CD4-positive, alpha-beta T cell (primary cell): ENCODE results near the gene MAN2A1. TPM values are rescaled to one million over a fixed set of nuclear protein-coding genes. Genes with fewer than 3 reads are reported as not detected.

Experiments used
- ATAC-seq: fragments of 200-7000 bp; cut with Tn5 transposase; one replicate; pipeline ENCODE4 v1.10.0; 2022; ENCODE audit warnings: mild to moderate bottlenecking; ENCODE audit not compliant: poor library complexity
- CTCF ChIA-PET: fragments of 350-600 bp; sonication (Branson Sonifier 250); formaldehyde crosslinking; loops from one replicate; lab custom pipeline; 2021; ENCODE audit warnings: antibody characterized with exemption, inconsistent platforms; lab: Charles Lee
- POLR2A ChIA-PET: fragments of 350-600 bp; sonication (Branson Sonifier 250); formaldehyde crosslinking; loops from one replicate; lab custom pipeline; 2021; ENCODE audit warnings: antibody characterized with exemption, inconsistent platforms; lab: Charles Lee
- DNase-seq, 14 experiments: peaks; one replicate each; pipeline ENCODE4 v3.0.0-alpha.2; 2013 to 2020; ENCODE audit warnings: mixed read lengths in 2 of 14
- H3K27ac ChIP-seq, 2 donors: one replicate each; pipeline versions ENCODE4 v1.5.1 to v1.7.0; 2013; ENCODE audit warnings: low read length in 2 of 2, low read depth in 1 of 2, mild to moderate bottlenecking in 1 of 2
- H3K27me3 ChIP-seq, 2 experiments: 1 replicate in 1 of 2; 2 replicates in 1 of 2; pipeline versions ENCODE4 v1.6.1 to v1.7.0; 2013; ENCODE audit warnings: low read length in 2 of 2, control low read depth in 1 of 2, mild to moderate bottlenecking in 1 of 2, moderate library complexity in 1 of 2; ENCODE audit not compliant: insufficient read depth in 2 of 2, control insufficient read depth in 1 of 2
- H3K36me3 ChIP-seq: one replicate; pipeline ENCODE4 v1.6.1; 2013; ENCODE audit warnings: low read length, control low read depth; ENCODE audit not compliant: insufficient read depth
- H3K4me1 ChIP-seq: one replicate; pipeline ENCODE4 v1.6.1; 2013; ENCODE audit warnings: low read length, control low read depth; ENCODE audit not compliant: insufficient read depth
- H3K4me3 ChIP-seq: one replicate; pipeline ENCODE4 v1.5.1; 2013; ENCODE audit warnings: mild to moderate bottlenecking, low read length, moderate library complexity
- H3K9me3 ChIP-seq, 2 experiments: 1 replicate in 1 of 2; 2 replicates in 1 of 2; pipeline versions ENCODE4 v1.6.1 to v1.7.0; 2013; ENCODE audit warnings: low read length in 2 of 2, mild to moderate bottlenecking in 2 of 2, control low read depth in 1 of 2, moderate library complexity in 1 of 2; ENCODE audit not compliant: control insufficient read depth in 1 of 2, insufficient read depth in 1 of 2
- H3K27ac Mint-ChIP-seq: one replicate; pipeline ENCODE4 v1.8.0; 2020; ENCODE audit warnings: mixed read lengths
- H3K27me3 Mint-ChIP-seq: one replicate; pipeline ENCODE4 v1.8.0; 2021; ENCODE audit warnings: mixed read lengths
- H3K36me3 Mint-ChIP-seq: one replicate; pipeline ENCODE4 v1.8.0; 2021; ENCODE audit warnings: low read depth, mixed read lengths
- H3K4me1 Mint-ChIP-seq: one replicate; pipeline ENCODE4 v1.8.0; 2021; ENCODE audit warnings: low read depth, mixed read lengths
- H3K4me3 Mint-ChIP-seq: one replicate; pipeline ENCODE4 v1.8.0; 2020; ENCODE audit warnings: mild to moderate bottlenecking, mixed read lengths
- H3K9me3 Mint-ChIP-seq: one replicate; pipeline ENCODE4 v1.8.0; 2020; ENCODE audit warnings: mixed read lengths
- CTCF ChIP-seq: fragments of 200-600 bp; IDR thresholded peaks from one replicate; pipeline ENCODE4 v1.8.0; 2022; ENCODE audit warnings: antibody characterized with exemption, mild to moderate bottlenecking
- intact Hi-C, 2 experiments: fragments of 100-400 bp; cut with DNase I in 1 of 2; cut with micrococcal nuclease in 1 of 2; formaldehyde crosslinking; loops; one replicate each; pipeline versions ENCODE4 v1.15.1 to v1.9.0; 2023 to 2025; cut with DNase I, micrococcal nuclease
- total RNA-seq, 174 experiments: library from RNA in 2 of 174; stranded (reverse) in 2 of 174; gene quantifications; one replicate each; pipeline ENCODE4 v1.2.3 and lab custom pipeline; 2021 to 2026

The MAN2A1 gene
- total RNA-seq, 2 experiments from 2014 or later: 50.6 to 52.7 TPM

DNA sequence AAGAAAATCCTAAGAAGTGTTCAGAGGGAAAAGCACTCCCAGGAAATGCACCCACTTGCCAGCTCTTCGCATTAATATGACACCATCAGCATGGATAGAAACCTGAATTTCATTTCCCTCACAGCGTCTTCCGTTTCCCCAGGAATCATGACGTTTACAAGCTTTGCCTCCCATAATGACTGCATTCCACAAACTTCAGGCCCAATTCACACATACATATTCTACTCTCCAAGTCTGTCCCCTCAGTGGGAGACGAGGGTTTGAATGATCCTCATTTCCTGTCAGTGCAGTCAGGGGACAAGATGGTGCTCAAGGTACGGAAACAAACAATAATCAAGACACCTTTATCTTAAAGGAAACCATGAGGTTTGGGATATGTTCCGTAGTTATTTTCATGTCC lies 44.9 kb upstream of the MAN2A1 start:
- H3K4me3 ChIP-seq: no peak overlapping the region
- no peaks in the 10 kb centered on the region for H3K27me3 ChIP-seq
- Mint-ChIP-seq H3K4me3 (no peak overlapping the region), H3K36me3 (no peaks in the 10 kb centered on the region), H3K4me1 (no peaks in the 10 kb centered on the region), H3K27me3 (no peaks in the 10 kb centered on the region), H3K9me3 (no peaks in the 10 kb centered on the region), H3K27ac (no peak overlapping the region)
- DNase-seq (no peak), ATAC-seq (no peak)
- ChIA-PET POLR2A (no interaction called here), CTCF (no interaction called here)
- no peak overlapping the region for H3K27ac ChIP-seq
- intact Hi-C loops: no loop called here
- H3K9me3 ChIP-seq: peaks cover 0 to 4% of the 10 kb centered on the region in 2 experiments
- no peaks in the 10 kb centered on the region for H3K36me3 ChIP-seq
- H3K4me1 ChIP-seq: no peaks in the 10 kb centered on the region
- no peak for TF ChIP-seq CTCF

- CTCF ChIA-PET: interaction anchor here (0.7 kb wide), 1 partner anchor 1797 kb away, joined by 3 read pairs; no protein-coding TSS in a partner anchor
- ATAC-seq: no peak
- Mint-ChIP-seq H3K36me3 (no peaks in the 10 kb centered on the region), H3K27ac (no peak overlapping the region), H3K9me3 (no peaks in the 10 kb centered on the region), H3K27me3 (no peaks in the 10 kb centered on the region), H3K4me3 (no peak overlapping the region), H3K4me1 (no peaks in the 10 kb centered on the region)
- H3K9me3 ChIP-seq: peaks cover 0 to 4% of the 10 kb centered on the region in 2 experiments
- H3K27me3 ChIP-seq: no peaks in the 10 kb centered on the region
- H3K27ac ChIP-seq: no peak overlapping the region
- no peak for TF ChIP-seq CTCF
- H3K36me3 ChIP-seq: no peaks in the 10 kb centered on the region
- no peaks in the 10 kb centered on the region for H3K4me1 ChIP-seq
- DNase-seq: no peak
- H3K4me3 ChIP-seq: no peak overlapping the region
- intact Hi-C loops: no loop called here
- POLR2A ChIA-PET: no interaction called here
These were observed 44.0 kb upstream of the MAN2A1 start for GRCh38 chr5:109645707-109646192.

- DNase-seq (no peak), ATAC-seq (no peak)
- no peaks in the 10 kb centered on the region for H3K9me3 ChIP-seq
- H3K36me3 ChIP-seq: no peaks in the 10 kb centered on the region
- H3K4me1 Mint-ChIP-seq: no peaks in the 10 kb centered on the region
- ChIA-PET CTCF (no interaction called here), POLR2A (interaction anchor here (0.6 kb wide), 1 partner anchor 38 kb away, joined by 3 read pairs; no protein-coding TSS in a partner anchor)
- no peak overlapping the region for H3K27ac Mint-ChIP-seq
- no peaks in the 10 kb centered on the region for H3K27me3 ChIP-seq
- intact Hi-C loops: no loop called here
- no peaks in the 10 kb centered on the region for H3K27me3 Mint-ChIP-seq
- no peak for TF ChIP-seq CTCF
- no peaks in the 10 kb centered on the region for H3K36me3 Mint-ChIP-seq
- no peak overlapping the region for H3K4me3 Mint-ChIP-seq
- no peaks in the 10 kb centered on the region for H3K9me3 Mint-ChIP-seq
- no peak overlapping the region for H3K27ac ChIP-seq
- H3K4me1 ChIP-seq: no peaks in the 10 kb centered on the region
- H3K4me3 ChIP-seq: no peak overlapping the region
These were observed 40.4 kb upstream of the MAN2A1 start for GRCh38 chr5:109649318-109649717.
